DND-41 (cell line): ENCODE results near the gene PREX1.

Experiments
- CTCF ChIP-seq: IDR thresholded peaks from 2 replicates; pipeline ENCODE4 v1.5.1; 2012; ENCODE audit warnings: borderline replicate concordance, low read length, moderate library complexity, mild to moderate bottlenecking; ENCODE audit not compliant: poor library complexity, severe bottlenecking; ENCODE audit errors: extremely low read depth
- EZH2 ChIP-seq: IDR thresholded peaks from 3 replicates; pipeline ENCODE4 v1.6.1; 2012; ENCODE audit warnings: borderline replicate concordance, low read depth, mild to moderate bottlenecking, moderate library complexity, low read length, inconsistent platforms; ENCODE audit not compliant: severe bottlenecking

GRCh38 chr20:48814633-48815032, 13.2 kb downstream of the PREX1 start:
- TF ChIP-seq CTCF (no peak), EZH2 (no peak)
